H1 (cell line): ENCODE data around the gene LPCAT1. TPM values are rescaled to one million over a fixed set of nuclear protein-coding genes. Genes with fewer than 3 reads are reported as not detected.

Source experiments
- CTCF ChIA-PET: fragments of 300-600 bp; sonication (Branson Sonifier 250); formaldehyde crosslinking; loops from one replicate; lab custom pipeline; 2021; ENCODE audit not compliant: partially characterized antibody; lab: Charles Lee
- POLR2A ChIA-PET: fragments of 300-600 bp; sonication (Branson Sonifier 250); formaldehyde crosslinking; loops from one replicate; lab custom pipeline; 2021; ENCODE audit warnings: inconsistent platforms; ENCODE audit not compliant: partially characterized antibody; lab: Charles Lee
- DNase-seq, 2 experiments: peaks; one replicate each; pipeline versions ENCODE4 v3.0.0 to v3.0.0-alpha.2; 2010 to 2022; ENCODE audit warnings: low spot score in 2 of 2, low read depth in 1 of 2, mixed read lengths in 1 of 2
- FAIRE-seq: peaks from 2 replicates; lab custom pipeline; 2011; peaks lifted over from hg19 to GRCh38; lab: Jason Lieb, UNC
- H2AFZ ChIP-seq: 2 replicates; pipeline ENCODE4 v1.8.1; 2012; ENCODE audit warnings: low read length, inconsistent platforms
- H2AK5ac ChIP-seq: 2 replicates; pipeline ENCODE4 v1.6.1; 2013; ENCODE audit warnings: low read depth, low read length
- H2BK120ac ChIP-seq: replicated peaks from 2 replicates; pipeline ENCODE3; 2013; ENCODE audit warnings: low read depth, low read length, inconsistent platforms
- H2BK12ac ChIP-seq: 2 replicates; pipeline ENCODE4 v1.6.1; 2013; ENCODE audit warnings: low read depth, low read length
- H2BK15ac ChIP-seq: 2 replicates; pipeline ENCODE4 v1.6.1; 2013; ENCODE audit warnings: low read length
- H2BK20ac ChIP-seq: 2 replicates; pipeline ENCODE4 v1.6.1; 2013; ENCODE audit warnings: low read length
- H2BK5ac ChIP-seq: 2 replicates; pipeline ENCODE4 v1.6.1; 2013; ENCODE audit warnings: low read depth, low read length
- H3K14ac ChIP-seq: 2 replicates; pipeline ENCODE4 v1.6.1; 2013; ENCODE audit warnings: inconsistent platforms; ENCODE audit not compliant: insufficient read length
- H3K18ac ChIP-seq: 2 replicates; pipeline ENCODE4 v1.6.1; 2013; ENCODE audit warnings: low read length; ENCODE audit errors: extremely low read depth
- H3K23ac ChIP-seq: 2 replicates; pipeline ENCODE4 v1.6.1; 2013; ENCODE audit warnings: inconsistent platforms; ENCODE audit not compliant: insufficient read length
- H3K23me2 ChIP-seq: 2 replicates; pipeline ENCODE4 v1.6.1; 2013; ENCODE audit warnings: low read depth, low read length
- H3K27ac ChIP-seq: 2 replicates; pipeline ENCODE4 v1.6.1; 2011; ENCODE audit warnings: low read depth, low read length, inconsistent platforms
- H3K27me3 ChIP-seq, 4 experiments: replicated peaks in 1 of 4; 1 replicate in 1 of 4; 2 replicates in 3 of 4; pipeline versions ENCODE4 v1.6.1 to v1.8.1; 2011 to 2013; ENCODE audit warnings: low read length in 3 of 4, mild to moderate bottlenecking in 3 of 4, inconsistent platforms in 2 of 4, mixed read lengths in 2 of 4, moderate library complexity in 1 of 4; ENCODE audit not compliant: control insufficient read depth in 3 of 4, insufficient read depth in 3 of 4; ENCODE audit errors: extremely low read depth in 1 of 4
- H3K36me3 ChIP-seq, 4 experiments: 2 replicates each; pipeline versions ENCODE4 v1.6.1 to v1.8.1; 2011 to 2013; ENCODE audit warnings: mild to moderate bottlenecking in 4 of 4, low read length in 3 of 4, moderate library complexity in 2 of 4, control low read depth in 1 of 4, inconsistent platforms in 1 of 4; ENCODE audit not compliant: insufficient read depth in 4 of 4, control insufficient read depth in 2 of 4
- H3K4ac ChIP-seq: replicated peaks from 2 replicates; pipeline ENCODE3; 2013; ENCODE audit warnings: low read length, low read depth, mixed read lengths, inconsistent platforms; ENCODE audit not compliant: insufficient read length
- H3K4me1 ChIP-seq, 4 experiments: replicated peaks in 1 of 4; 1 replicate in 1 of 4; 2 replicates in 3 of 4; pipeline versions ENCODE4 v1.6.1 to v1.8.1; 2011 to 2013; ENCODE audit warnings: low read length in 3 of 4, inconsistent platforms in 2 of 4, mixed read lengths in 1 of 4; ENCODE audit not compliant: insufficient read depth in 4 of 4, control insufficient read depth in 3 of 4
- H3K4me2 ChIP-seq, 2 experiments: 2 replicates each; pipeline versions ENCODE4 v1.6.1 to v1.8.1; 2011 to 2013; ENCODE audit warnings: low read depth in 2 of 2, low read length in 2 of 2, control low read depth in 1 of 2, inconsistent platforms in 1 of 2, mild to moderate bottlenecking in 1 of 2; ENCODE audit not compliant: insufficient read depth in 1 of 2
- H3K4me3 ChIP-seq, 4 experiments: fragments of 200-600, 300-600 bp in 1 of 4; sonication (generic), shearing (Covaris generic), sonication (Bioruptor Twin) in 1 of 4; 2 replicates each; pipeline versions ENCODE4 v1.5.1 to v1.8.1; 2011 to 2016; ENCODE audit warnings: low read length in 4 of 4, low read depth in 3 of 4, control low read depth in 2 of 4, inconsistent platforms in 2 of 4, mild to moderate bottlenecking in 2 of 4, mixed read lengths in 1 of 4, moderate library complexity in 1 of 4; ENCODE audit not compliant: insufficient read depth in 2 of 4; ENCODE audit errors: extremely low read depth in 1 of 4
- H3K56ac ChIP-seq: replicated peaks from 2 replicates; pipeline ENCODE3; 2013; ENCODE audit warnings: low read depth, mild to moderate bottlenecking, mixed read lengths, low read length, inconsistent platforms; ENCODE audit not compliant: insufficient read length
- H3K79me1 ChIP-seq: 2 replicates; pipeline ENCODE4 v1.6.1; 2013; ENCODE audit warnings: low read depth, low read length, control low read depth
- H3K79me2 ChIP-seq, 2 experiments: 2 replicates each; pipeline versions ENCODE4 v1.6.1 to v1.8.1; 2012 to 2013; ENCODE audit warnings: low read length in 2 of 2, mild to moderate bottlenecking in 2 of 2, inconsistent platforms in 1 of 2; ENCODE audit not compliant: insufficient read depth in 2 of 2, control insufficient read depth in 1 of 2
- H3K9ac ChIP-seq, 4 experiments: replicated peaks in 1 of 4; 1 replicate in 1 of 4; 2 replicates in 3 of 4; pipeline versions ENCODE4 v1.6.1 to v1.8.1; 2011 to 2013; ENCODE audit warnings: low read depth in 3 of 4, low read length in 3 of 4, control low read depth in 2 of 4, mild to moderate bottlenecking in 2 of 4, moderate library complexity in 2 of 4, inconsistent platforms in 1 of 4; ENCODE audit errors: extremely low read depth in 1 of 4
- H3K9me3 ChIP-seq, 2 experiments: 2 replicates each; pipeline versions ENCODE4 v1.6.1 to v1.8.1; 2012 to 2013; ENCODE audit warnings: mild to moderate bottlenecking in 2 of 2, moderate library complexity in 2 of 2, control low read depth in 1 of 2, inconsistent platforms in 1 of 2, low read depth in 1 of 2, low read length in 1 of 2, mixed read lengths in 1 of 2; ENCODE audit not compliant: insufficient read depth in 2 of 2
- H4K20me1 ChIP-seq, 2 experiments: replicated peaks in 1 of 2; 2 replicates each; pipeline versions ENCODE3 to v1.8.1; 2011 to 2013; ENCODE audit warnings: inconsistent platforms in 2 of 2, low read length in 2 of 2, mild to moderate bottlenecking in 1 of 2; ENCODE audit not compliant: insufficient read depth in 2 of 2, control insufficient read depth in 1 of 2
- H4K5ac ChIP-seq: 2 replicates; pipeline ENCODE4 v1.6.1; 2013; ENCODE audit warnings: low read length, low read depth, mixed read lengths, inconsistent platforms; ENCODE audit not compliant: insufficient read length
- H4K8ac ChIP-seq: 2 replicates; pipeline ENCODE4 v1.8.0; 2013; ENCODE audit warnings: mild to moderate bottlenecking, moderate library complexity, low read length, inconsistent platforms; ENCODE audit not compliant: insufficient read depth; ENCODE audit errors: extremely low read depth
- H4K91ac ChIP-seq: replicated peaks from 2 replicates; pipeline ENCODE3; 2013; ENCODE audit warnings: low read length, mixed read lengths, inconsistent platforms; ENCODE audit not compliant: insufficient read length
- GABPA ChIP-seq: IDR thresholded peaks from 2 replicates; pipeline ENCODE4 v1.6.1; 2011; ENCODE audit warnings: mild to moderate bottlenecking, low read length, moderate library complexity, borderline replicate concordance; ENCODE audit not compliant: insufficient read depth
- NANOG ChIP-seq: IDR thresholded peaks from 2 replicates; pipeline ENCODE4 v1.6.1; 2011; ENCODE audit warnings: low read length, low read depth, mild to moderate bottlenecking, inconsistent platforms; ENCODE audit not compliant: insufficient read depth, poor library complexity, severe bottlenecking
- WGBS, 2 experiments: shearing (Covaris generic) in 1 of 2; methylation state at CpG; one replicate each; pipeline versions ENCODE4 v1.1.6 to v1.1.7; 2013 to 2015; ENCODE audit warnings: low lambda C conversion rate in 2 of 2, mixed read lengths in 2 of 2, inconsistent platforms in 1 of 2, low coverage in 1 of 2, missing lambda C conversion rate in 1 of 2; ENCODE audit not compliant: insufficient replicate concordance in 2 of 2, insufficient coverage in 1 of 2, insufficient read length in 1 of 2; ENCODE audit errors: extremely low coverage in 1 of 2, missing lambda C conversion rate in 1 of 2; 5-methylcytosine and 5-hydroxymethylcytosine counted together
- polyA plus RNA-seq, 7 experiments: library from polyadenylated mRNA; depleted of rRNA in 3 of 7; stranded (reverse) in 5 of 7; unstranded in 2 of 7; fragments of >200 nt in 5 of 7; fragments of 200-250 nt in 2 of 7; gene quantifications; 1 replicate in 5 of 7; 2 replicates in 1 of 7; 4 replicates in 1 of 7; pipeline versions ENCODE4 v1.2.1 to v1.2.3, GENCODE V29; 2011 to 2013; ENCODE audit warnings: missing spikeins in 2 of 7, mixed read lengths in 2 of 7
- total RNA-seq: library from RNA; stranded (reverse); fragmentation: NEBNext Ultra II Directional; extraction: Animal tissue kit (Norgen Biotek cat#: 25700); gene quantifications from 2 replicates; pipeline ENCODE4 v1.2.1, GENCODE V29; 2021

The LPCAT1 gene
- total and polyA plus RNA-seq, 2 of the 8 experiments (the other 6 are each of a cell fraction or from before 2014, with no cell fraction given), result 107 to 260 TPM

- H3K79me2 ChIP-seq, result no peaks in the 10 kb centered on the region
- H3K23me2 ChIP-seq, result peaks cover 2% of the 10 kb centered on the region; the same call in 1 of the 2 replicates
- no peak overlapping the region for H3K23ac ChIP-seq
- H4K8ac ChIP-seq, result no peak overlapping the region
- WGBS, 2 experiments, result 89% methylated on average over 17 of the region's 19 CpGs; no CpG with 5 or more reads in 1 of the 2 experiments
- no peak overlapping the region for H4K5ac ChIP-seq
- no peak overlapping the region for H3K27ac ChIP-seq
- FAIRE-seq (no peak), DNase-seq (no peak)
- H3K27me3 ChIP-seq, result 0 out of 7 replicates have a peak, but pooled peaks cover 0 to 2% (median 0%) of the 10 kb centered on the region in 4 experiments
- no peak overlapping the region for H3K9ac ChIP-seq
- peaks cover 21 to 30% of the 10 kb centered on the region in 2 experiments for H3K9me3 ChIP-seq
- H4K20me1 ChIP-seq, result no peaks in the 10 kb centered on the region
- no peak overlapping the region for H2BK5ac ChIP-seq
- H3K4me3 ChIP-seq, result no peak overlapping the region
- no peak overlapping the region for H3K4ac ChIP-seq
- H3K36me3 ChIP-seq, result no peaks in the 10 kb centered on the region
- no peak overlapping the region for H2BK15ac ChIP-seq
- H2AK5ac ChIP-seq, result no peak overlapping the region
- H2AFZ ChIP-seq, result no peak overlapping the region
- no peak overlapping the region for H3K4me2 ChIP-seq
- H3K79me1 ChIP-seq, result no peaks in the 10 kb centered on the region
- H4K91ac ChIP-seq, result no peak overlapping the region
- H2BK120ac ChIP-seq, result no peak overlapping the region
- TF ChIP-seq GABPA, result no peak
- TF ChIP-seq NANOG, result no peak
- H2BK20ac ChIP-seq, result no peak overlapping the region
- H2BK12ac ChIP-seq, result no peak overlapping the region
- no peak overlapping the region for H3K18ac ChIP-seq
- CTCF ChIA-PET, result interaction anchor here (0.6 to 1.7 kb wide), 4 partner anchors 10 to 1165 kb away, joined by 3 to 6 read pairs (median 4); no protein-coding TSS in a partner anchor
- H3K4me1 ChIP-seq, result no peaks in the 10 kb centered on the region
- POLR2A ChIA-PET, result no interaction called here
- no peak overlapping the region for H3K56ac ChIP-seq
- no peak overlapping the region for H3K14ac ChIP-seq
Measured at GRCh38 chr5:1423901-1424603, 99.7 kb downstream of the LPCAT1 start.
